HEK293T (cell line): ENCODE data around the gene SLC16A11.

Experiments
- CTCF ChIA-PET: fragments of 350-600 bp; formaldehyde crosslinking; extraction: SDS; loops from one replicate; lab custom pipeline; 2021; ENCODE audit warnings: antibody characterized with exemption, inconsistent platforms; lab: Yijun Ruan, JAX
- POLR2A ChIA-PET: fragments of 350-600 bp; formaldehyde crosslinking; extraction: SDS; loops from one replicate; lab custom pipeline; 2020; ENCODE audit warnings: antibody characterized with exemption, inconsistent platforms; lab: Yijun Ruan, JAX
- DNase-seq: peaks from one replicate; pipeline ENCODE4 v3.0.0; 2012; ENCODE audit warnings: mixed read lengths; ENCODE audit errors: extremely low spot score
- ARNT ChIP-seq: fragments of 450-650 bp; IDR thresholded peaks from 2 replicates; pipeline ENCODE4 v1.6.1; 2017; ENCODE audit warnings: mild to moderate bottlenecking
- BHLHE40 ChIP-seq: fragments of 450-650 bp; IDR thresholded peaks from 2 replicates; pipeline ENCODE4 v1.6.1; 2016; ENCODE audit warnings: mild to moderate bottlenecking, moderate library complexity, borderline replicate concordance
- CTBP1 ChIP-seq: fragments of 450-650 bp; IDR thresholded peaks from 2 replicates; pipeline ENCODE4 v1.6.1; 2016; ENCODE audit warnings: borderline replicate concordance
- ELF4 ChIP-seq: fragments of 450-650 bp; IDR thresholded peaks from 2 replicates; pipeline ENCODE4 v1.6.1; 2017; ENCODE audit warnings: antibody characterized with exemption
- FOXA1 ChIP-seq: fragments of 450-650 bp; IDR thresholded peaks from 2 replicates; pipeline ENCODE4 v1.6.1; 2016; ENCODE audit warnings: mild to moderate bottlenecking
- FOXK2 ChIP-seq: fragments of 450-650 bp; IDR thresholded peaks from 2 replicates; pipeline ENCODE4 v1.6.1; 2016; ENCODE audit warnings: mild to moderate bottlenecking
- FOXM1 ChIP-seq: fragments of 450-650 bp; IDR thresholded peaks from 2 replicates; pipeline ENCODE4 v1.6.1; 2017; ENCODE audit warnings: mild to moderate bottlenecking, borderline replicate concordance
- HDGF ChIP-seq: fragments of 450-650 bp; IDR thresholded peaks from 2 replicates; pipeline ENCODE4 v1.6.1; 2017; ENCODE audit warnings: antibody characterized with exemption, borderline replicate concordance
- L3MBTL2 ChIP-seq: fragments of 450-650 bp; conservative IDR thresholded peaks from 2 replicates; pipeline ENCODE4 v1.6.1; 2016; ENCODE audit warnings: mild to moderate bottlenecking
- LEF1 ChIP-seq: fragments of 450-650 bp; IDR thresholded peaks from 2 replicates; pipeline ENCODE4 v1.6.1; 2017; ENCODE audit warnings: mild to moderate bottlenecking, borderline replicate concordance
- NFRKB ChIP-seq: fragments of 450-650 bp; IDR thresholded peaks from 2 replicates; pipeline ENCODE4 v1.6.1; 2016; ENCODE audit warnings: mild to moderate bottlenecking, moderate library complexity
- SP1 ChIP-seq: fragments of 450-650 bp; IDR thresholded peaks from 2 replicates; pipeline ENCODE4 v1.6.1; 2017
- SUZ12 ChIP-seq: fragments of 450-650 bp; IDR thresholded peaks from 2 replicates; pipeline ENCODE4 v1.6.1; 2016; ENCODE audit warnings: mild to moderate bottlenecking
- TARDBP ChIP-seq: fragments of 450-650 bp; IDR thresholded peaks from 2 replicates; pipeline ENCODE4 v1.6.1; 2016
- ZNF384 ChIP-seq: fragments of 450-650 bp; IDR thresholded peaks from 2 replicates; pipeline ENCODE4 v1.6.1; 2016
- TF ChIP-seq, protein P1 (sequence below): fragments of 450-650 bp; IDR thresholded peaks from 2 replicates; pipeline ENCODE4 v1.6.1; 2016

Gene SLC16A11

DNA sequence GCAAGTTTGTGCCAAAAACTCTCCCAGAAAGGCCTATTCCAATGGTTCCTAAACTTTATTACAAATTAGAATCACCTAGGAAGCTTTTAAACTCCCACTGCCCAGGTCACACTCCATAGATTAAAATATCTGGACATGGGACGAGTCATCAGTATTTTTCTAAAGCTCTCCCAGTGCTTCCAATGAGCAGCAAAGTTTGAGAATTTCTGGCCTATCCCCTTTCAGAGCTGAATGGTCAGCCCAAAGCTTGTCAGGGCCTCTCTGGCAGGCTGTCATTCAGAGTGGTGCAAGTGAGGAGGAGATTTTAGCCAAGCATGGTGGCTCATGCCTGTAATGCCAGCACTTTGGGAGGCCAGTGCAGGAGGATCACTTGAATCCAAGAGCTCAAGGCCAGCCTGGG, 18.6 kb downstream of the SLC16A11 start:
- ChIA-PET POLR2A (interaction anchor here (2.2 kb wide), 1 partner anchor 10 kb away, joined by 17 read pairs; the partner anchor contains the start of gene SLC16A13), CTCF (no interaction called here)
- no peak for DNase-seq
- TF ChIP-seq BHLHE40 = no peak
- TF ChIP-seq LEF1 = no peak
- TF ChIP-seq NFRKB = no peak
- TF ChIP-seq, protein P1, sequence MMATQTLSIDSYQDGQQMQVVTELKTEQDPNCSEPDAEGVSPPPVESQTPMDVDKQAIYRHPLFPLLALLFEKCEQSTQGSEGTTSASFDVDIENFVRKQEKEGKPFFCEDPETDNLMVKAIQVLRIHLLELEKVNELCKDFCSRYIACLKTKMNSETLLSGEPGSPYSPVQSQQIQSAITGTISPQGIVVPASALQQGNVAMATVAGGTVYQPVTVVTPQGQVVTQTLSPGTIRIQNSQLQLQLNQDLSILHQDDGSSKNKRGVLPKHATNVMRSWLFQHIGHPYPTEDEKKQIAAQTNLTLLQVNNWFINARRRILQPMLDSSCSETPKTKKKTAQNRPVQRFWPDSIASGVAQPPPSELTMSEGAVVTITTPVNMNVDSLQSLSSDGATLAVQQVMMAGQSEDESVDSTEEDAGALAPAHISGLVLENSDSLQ = no peak
- TF ChIP-seq SP1 = no peak
- no peak for TF ChIP-seq CTBP1
- TF ChIP-seq FOXK2 = no peak
- TF ChIP-seq ELF4 = no peak
- no peak for TF ChIP-seq HDGF
- TF ChIP-seq TARDBP = no peak
- TF ChIP-seq L3MBTL2 = no peak

DNA sequence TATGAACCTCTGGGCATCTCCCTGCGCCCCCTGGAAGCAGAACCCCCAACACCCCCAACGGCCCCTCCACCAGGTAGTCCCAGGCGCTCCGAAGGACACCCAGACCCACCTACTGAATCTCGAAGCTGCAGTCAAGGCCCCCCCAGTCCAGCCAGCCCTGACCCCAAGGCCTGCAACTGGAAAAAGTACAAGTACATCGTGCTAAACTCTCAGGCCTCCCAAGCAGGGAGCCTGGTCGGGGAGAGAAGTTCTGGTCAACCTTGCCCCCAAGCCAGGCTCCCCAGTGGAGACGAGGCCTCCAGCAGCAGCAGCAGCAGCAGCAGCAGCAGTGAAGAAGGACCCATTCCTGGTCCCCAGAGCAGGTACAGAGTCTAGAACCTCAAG, 19.5 kb downstream of the SLC16A11 start:
- no peak for DNase-seq
- ChIA-PET POLR2A (no interaction called here), CTCF (no interaction called here)
- TF ChIP-seq L3MBTL2 (peak; percentile 73), ZNF384 (no peak)

DNA sequence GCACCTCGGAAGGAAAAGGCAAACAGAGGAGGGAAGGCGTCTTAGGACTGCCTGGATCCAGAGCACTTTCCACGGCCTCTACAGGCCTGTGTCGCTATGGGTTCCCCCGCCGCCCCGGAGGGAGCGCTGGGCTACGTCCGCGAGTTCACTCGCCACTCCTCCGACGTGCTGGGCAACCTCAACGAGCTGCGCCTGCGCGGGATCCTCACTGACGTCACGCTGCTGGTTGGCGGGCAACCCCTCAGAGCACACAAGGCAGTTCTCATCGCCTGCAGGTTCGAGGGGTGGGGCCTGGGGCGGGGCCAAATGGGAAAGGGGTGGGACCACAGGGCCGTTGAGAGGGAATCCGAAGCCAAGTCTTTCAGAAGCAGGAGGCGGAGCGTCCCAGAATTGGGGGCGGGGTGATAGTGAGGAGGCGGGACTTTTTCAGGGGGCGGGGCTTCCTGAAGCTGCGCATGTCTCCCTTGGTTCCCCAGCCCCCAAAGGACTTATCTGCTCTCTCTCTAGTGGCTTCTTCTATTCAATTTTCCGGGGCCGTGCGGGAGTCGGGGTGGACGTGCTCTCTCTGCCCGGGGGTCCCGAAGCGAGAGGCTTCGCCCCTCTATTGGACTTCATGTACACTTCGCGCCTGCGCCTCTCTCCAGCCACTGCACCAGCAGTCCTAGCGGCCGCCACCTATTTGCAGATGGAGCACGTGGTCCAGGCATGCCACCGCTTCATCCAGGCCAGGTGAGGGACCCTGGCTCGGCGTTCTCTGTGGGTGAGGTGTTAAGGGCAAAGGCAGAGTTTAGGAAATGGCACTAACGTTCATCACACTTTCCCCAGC, 20.1 kb downstream of the SLC16A11 start:
- POLR2A ChIA-PET = interaction anchor here (1.2 kb wide), 1 partner anchor 12 kb away, joined by 4 read pairs; the partner anchor contains the start of gene SLC16A13
- TF ChIP-seq HDGF (no peak), FOXM1 (no peak), FOXA1 (no peak), L3MBTL2 (peak; percentile 96), BHLHE40 (no peak), FOXK2 (no peak)
- CTCF ChIA-PET = no interaction called here
- peak; percentile 95 for DNase-seq

DNA sequence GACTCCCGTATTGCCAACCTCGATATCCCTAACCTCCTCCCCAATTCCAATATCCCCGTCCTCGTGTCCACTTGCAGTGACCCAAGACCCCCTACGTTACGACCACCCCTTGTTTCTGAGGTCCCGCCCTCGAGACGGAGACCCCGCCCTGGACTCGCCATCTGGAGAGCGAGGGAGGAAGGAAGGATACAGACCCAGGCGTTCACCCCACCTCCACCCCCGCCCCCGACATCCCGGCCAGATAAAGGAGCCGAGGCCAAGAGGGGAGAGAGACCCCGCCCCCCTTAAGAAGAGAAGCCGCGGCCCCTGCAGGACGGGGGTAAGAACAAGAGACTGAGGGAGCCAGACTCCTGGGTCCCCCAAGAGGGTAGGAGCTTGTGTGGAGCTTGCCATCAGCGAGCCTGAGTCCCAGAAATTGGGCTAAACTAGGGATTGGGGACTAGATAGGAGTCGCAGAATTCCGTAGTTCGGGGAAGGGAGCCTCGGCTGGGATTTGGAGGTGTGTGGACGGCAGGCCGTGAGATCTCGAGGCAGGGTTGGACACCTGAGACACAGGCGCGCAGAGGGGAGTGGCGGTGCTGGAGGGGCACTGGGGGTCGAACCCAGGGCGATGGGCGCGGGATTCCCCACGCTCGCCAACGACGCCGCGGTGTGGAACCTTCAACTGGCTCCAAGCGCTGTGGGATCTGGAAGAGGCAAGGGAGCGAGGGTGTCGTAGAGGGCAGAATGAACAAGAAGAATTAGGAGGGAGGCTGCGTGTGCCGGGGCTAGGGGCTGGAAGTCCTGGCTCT, 20.9 kb downstream of the SLC16A11 start, which contains the start of gene BCL6B:
BCL6B (plus strand) TSS at position 270 of the 791 bp plus-strand sequence. CDS start 622 bp downstream, outside the sequence.
- TF ChIP-seq NFRKB = no peak
- no peak for TF ChIP-seq ARNT
- TF ChIP-seq BHLHE40 = no peak
- TF ChIP-seq ELF4 = no peak
- no peak for TF ChIP-seq TARDBP
- TF ChIP-seq CTBP1 = no peak
- no peak for TF ChIP-seq HDGF
- TF ChIP-seq LEF1 = no peak
- TF ChIP-seq FOXA1 = no peak
- TF ChIP-seq ZNF384 = no peak
- no peak for TF ChIP-seq FOXM1
- TF ChIP-seq SP1 = no peak
- TF ChIP-seq, protein P1 = no peak
- no peak for TF ChIP-seq SUZ12
- no peak for TF ChIP-seq FOXK2
- TF ChIP-seq L3MBTL2 = no peak
- ChIA-PET POLR2A (interaction anchor here (1.2 to 3.4 kb wide), 3 partner anchors 12 to 107 kb away, joined by 4 to 19 read pairs (median 6); partner anchors contain the start of gene SLC16A13), CTCF (interaction anchor here (0.8 to 1.7 kb wide), 2 partner anchors 109 to 142 kb away, joined by 3 to 10 read pairs; no protein-coding TSS in a partner anchor)
- no peak for DNase-seq

DNA sequence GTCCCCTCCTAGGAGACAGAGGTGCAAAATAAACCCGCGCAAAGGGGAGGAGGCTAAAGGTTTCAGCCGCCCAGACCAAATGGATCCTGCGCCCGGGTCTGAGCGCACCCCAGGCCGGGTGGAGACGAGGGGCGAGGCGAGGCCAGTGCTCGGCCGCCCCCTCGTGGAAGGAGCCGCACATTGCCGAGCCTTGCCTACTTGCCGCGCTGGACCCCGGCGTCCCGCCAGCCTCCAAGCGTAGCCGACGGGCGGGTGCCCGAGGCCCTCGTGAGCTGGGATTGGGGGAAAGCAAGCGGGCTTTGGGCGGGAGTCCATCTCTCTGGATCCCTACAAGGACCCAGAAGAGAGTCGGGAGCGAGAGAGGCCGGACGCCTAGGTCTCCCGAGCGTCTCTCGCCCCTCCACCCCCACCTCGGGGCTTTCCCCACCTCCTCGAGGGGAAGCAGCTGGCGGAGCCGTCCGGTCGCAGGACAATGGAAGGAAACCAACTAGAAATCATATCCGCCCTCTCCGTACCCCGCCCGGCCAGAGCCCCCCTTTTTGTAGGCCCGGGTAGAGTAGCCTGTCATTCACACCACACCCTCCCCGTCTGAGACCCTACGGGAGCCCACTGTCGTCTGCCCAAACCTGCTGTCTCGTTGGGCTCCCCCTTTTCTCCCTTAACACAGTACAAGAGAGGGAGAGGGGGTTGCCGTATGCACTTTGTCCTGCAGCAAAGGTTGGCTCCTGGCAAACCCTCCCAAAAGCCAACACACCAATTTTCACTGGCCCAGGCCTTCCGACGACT, 21.7 kb downstream of the SLC16A11 start:
- POLR2A ChIA-PET = interaction anchor here (1.4 to 3.4 kb wide), 4 partner anchors 10 to 109 kb away, joined by 3 to 19 read pairs (median 6); partner anchors contain the start of genes RNASEK and SLC16A13
- CTCF ChIA-PET = interaction anchor here (0.6 to 1.8 kb wide), 8 partner anchors 10 to 169 kb away, joined by 3 to 10 read pairs (median 3); no protein-coding TSS in a partner anchor
- peak; percentile 78 for DNase-seq
- TF ChIP-seq L3MBTL2 (peak; percentile 55; the same call in 1 of the 2 replicates), TARDBP (no peak), ARNT (no peak), BHLHE40 (no peak)

DNA sequence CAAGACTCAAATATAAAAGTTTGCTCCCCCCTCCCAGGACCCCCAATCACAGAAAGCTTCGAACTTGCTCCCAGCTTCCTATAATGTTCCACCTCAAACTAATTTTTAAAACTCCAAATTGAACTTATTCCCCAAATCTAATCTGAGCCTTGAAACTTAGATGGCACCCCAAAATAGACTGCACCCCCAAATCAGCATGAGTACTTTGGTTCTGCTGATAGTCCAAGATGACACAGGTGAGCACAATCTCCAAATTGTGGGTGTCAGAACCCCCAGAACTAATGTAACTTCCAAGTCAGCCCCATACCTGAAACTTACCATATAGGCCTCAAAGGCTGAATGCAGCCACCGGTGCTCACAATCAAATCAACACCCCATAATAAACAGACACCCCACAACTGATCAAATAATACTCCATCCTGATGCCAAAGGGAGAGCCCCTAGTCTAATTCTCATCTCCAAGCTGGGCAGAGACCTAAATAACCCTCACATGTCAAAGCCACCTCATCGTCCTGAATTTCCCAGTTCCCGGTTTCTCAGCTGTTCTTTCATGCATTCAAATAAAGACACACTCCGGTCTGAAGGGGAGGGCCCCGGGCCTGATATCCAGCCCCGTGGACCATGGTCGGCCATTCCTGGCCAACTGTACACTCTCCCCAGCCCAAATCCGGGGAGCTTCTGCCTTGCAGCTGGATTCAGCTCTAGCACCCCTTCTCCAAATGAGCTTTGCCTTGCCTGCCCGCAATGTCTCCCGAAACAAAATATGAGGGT, 22.8 kb downstream of the SLC16A11 start:
- CTCF ChIA-PET = interaction anchor here (0.6 to 1.8 kb wide), 7 partner anchors 12 to 168 kb away, joined by 3 to 10 read pairs (median 4); partner anchors contain the start of gene SLC16A13
- POLR2A ChIA-PET = interaction anchor here (0.8 to 3.4 kb wide), 7 partner anchors 8 to 414 kb away, joined by 3 to 19 read pairs (median 4); partner anchors contain the start of genes RNASEK, SLC16A13 and TMEM102
- no peak for DNase-seq
- no peak for TF ChIP-seq CTBP1
- TF ChIP-seq ZNF384 = no peak
- TF ChIP-seq SP1 = no peak
- no peak for TF ChIP-seq ARNT
- no peak for TF ChIP-seq HDGF
- no peak for TF ChIP-seq FOXK2
- no peak for TF ChIP-seq NFRKB
- TF ChIP-seq LEF1 = no peak
- no peak for TF ChIP-seq SUZ12
